ENCODE measurements around the gene PRPF19.

PRPF19 gene

GRCh38 chr11:60948250-60948649, 41.9 kb upstream of the PRPF19 start:
- Histone ChIP-seq H3K4me2 (ENCODE audit: low read depth, low read length, poor library complexity, severe bottlenecking) (no peak overlapping the region), H3K9ac (ENCODE audit: low read length) (no peak overlapping the region), H3K9me3 (ENCODE audit: insufficient read depth, low read length) (no peaks in the 10 kb centered on the region)

GRCh38 chr11:60947700-60948099, 41.3 kb upstream of the PRPF19 start:
- no peak overlapping the region for H3K9ac ChIP-seq (ENCODE audit: low read length)
- H3K27me3 ChIP-seq (ENCODE audit: low read length), result no peaks in the 10 kb centered on the region
- no peaks in the 10 kb centered on the region for H4K20me1 ChIP-seq (ENCODE audit: low read depth, low read length)
- H3K79me2 ChIP-seq (ENCODE audit: insufficient read depth, low read length), result no peaks in the 10 kb centered on the region
- no peaks in the 10 kb centered on the region for H3K9me2 ChIP-seq (replicated peaks; ENCODE audit: insufficient read depth, low read length)
- TF ChIP-seq EZH2phosphoT487 (conservative IDR thresholded peaks at IDR 0.05; ENCODE audit: low read length) (no peak), CTCF (IDR thresholded peaks at IDR 0.05; ENCODE audit: insufficient read depth, low read length, poor library complexity, severe bottlenecking) (no peak)
- no peaks in the 10 kb centered on the region; the same call in 1 of the 2 replicates for H3F3A ChIP-seq (ENCODE audit: insufficient read depth)
- no peak overlapping the region for H3K27ac ChIP-seq (ENCODE audit: low read depth, low read length)
- no peak overlapping the region for H3K4me2 ChIP-seq (ENCODE audit: low read depth, low read length, poor library complexity, severe bottlenecking)
- no peak overlapping the region for H3K4me3 ChIP-seq (ENCODE audit: insufficient read depth, low read length, poor library complexity, severe bottlenecking)
- H3K9me3 ChIP-seq (ENCODE audit: insufficient read depth, low read length), result no peaks in the 10 kb centered on the region
- no peak overlapping the region for H2AFZ ChIP-seq (ENCODE audit: low read depth, low read length, severe bottlenecking)
- H3K36me3 ChIP-seq (ENCODE audit: low read length), result no peaks in the 10 kb centered on the region

More at GRCh38 chr11:60948250-60948649, 41.9 kb upstream of the PRPF19 start:
- Histone ChIP-seq H3K79me2 (ENCODE audit: insufficient read depth, low read length) (no peaks in the 10 kb centered on the region), H4K20me1 (ENCODE audit: low read depth, low read length) (no peaks in the 10 kb centered on the region), H2AFZ (ENCODE audit: low read depth, low read length, severe bottlenecking) (no peak overlapping the region), H3K27me3 (ENCODE audit: low read length) (no peaks in the 10 kb centered on the region), H3F3A (ENCODE audit: insufficient read depth) (no peaks in the 10 kb centered on the region; the same call in 1 of the 2 replicates), H3K36me3 (ENCODE audit: low read length) (no peaks in the 10 kb centered on the region), H3K27ac (ENCODE audit: low read depth, low read length) (no peak overlapping the region), H3K9me2 (replicated peaks; ENCODE audit: insufficient read depth, low read length) (no peaks in the 10 kb centered on the region), H3K4me3 (ENCODE audit: insufficient read depth, low read length, poor library complexity, severe bottlenecking) (no peak overlapping the region)
- TF ChIP-seq CTCF (IDR thresholded peaks at IDR 0.05; ENCODE audit: insufficient read depth, low read length, poor library complexity, severe bottlenecking) (no peak), EZH2phosphoT487 (conservative IDR thresholded peaks at IDR 0.05; ENCODE audit: low read length) (no peak)

- TF ChIP-seq CTCF (IDR thresholded peaks at IDR 0.05; ENCODE audit: insufficient read depth, low read length, poor library complexity, severe bottlenecking) (no peak), EZH2phosphoT487 (conservative IDR thresholded peaks at IDR 0.05; ENCODE audit: low read length) (no peak)
- no peak overlapping the region for H3K4me3 ChIP-seq (ENCODE audit: insufficient read depth, low read length, poor library complexity, severe bottlenecking)
- no peaks in the 10 kb centered on the region for H4K20me1 ChIP-seq (ENCODE audit: low read depth, low read length)
- H3K79me2 ChIP-seq (ENCODE audit: insufficient read depth, low read length), result no peaks in the 10 kb centered on the region
- no peaks in the 10 kb centered on the region for H3K9me2 ChIP-seq (replicated peaks; ENCODE audit: insufficient read depth, low read length)
- no peaks in the 10 kb centered on the region; the same call in 1 of the 2 replicates for H3F3A ChIP-seq (ENCODE audit: insufficient read depth)
- no peak overlapping the region for H3K4me2 ChIP-seq (ENCODE audit: low read depth, low read length, poor library complexity, severe bottlenecking)
- H3K9ac ChIP-seq (ENCODE audit: low read length), result no peak overlapping the region
- H3K36me3 ChIP-seq (ENCODE audit: low read length), result no peaks in the 10 kb centered on the region
- no peak overlapping the region for H2AFZ ChIP-seq (ENCODE audit: low read depth, low read length, severe bottlenecking)
- no peak overlapping the region for H3K27ac ChIP-seq (ENCODE audit: low read depth, low read length)
- H3K27me3 ChIP-seq (ENCODE audit: low read length), result no peaks in the 10 kb centered on the region
- H3K9me3 ChIP-seq (ENCODE audit: insufficient read depth, low read length), result no peaks in the 10 kb centered on the region
These were observed 40.3 kb upstream of the PRPF19 start for GRCh38 chr11:60946601-60947264.

All from SU-DHL-6 (cell line).